Activated naive CD8-positive, alpha-beta T cell treated with anti-CD3 and anti-CD28 coated beads, Interleukin-2, amount 10 ng/mL, durations not matched to agents 7 days and 5 days (primary cell): Measurements from ENCODE around the gene B3GALT4. TPM values are rescaled to one million over a fixed set of nuclear protein-coding genes. Genes with fewer than 3 reads are reported as not detected.

Experiments
- ATAC-seq: fragments of 150-1000 bp; cut with Tn5 transposase; one replicate; pipeline ENCODE4 v1.10.0; 2021; ENCODE audit warnings: low read depth, moderate library complexity
- POLR2A ChIA-PET: fragments of 350-600 bp; sonication (Branson Sonifier 250); formaldehyde crosslinking; loops from one replicate; lab custom pipeline; 2021; ENCODE audit warnings: antibody characterized with exemption; lab: Charles Lee
- DNase-seq: peaks from one replicate; pipeline ENCODE4 v3.0.0; 2021
- H3K27ac Mint-ChIP-seq: one replicate; pipeline ENCODE4 v1.8.0; 2022; ENCODE audit warnings: mild to moderate bottlenecking, mixed read lengths
- H3K27me3 Mint-ChIP-seq: one replicate; pipeline ENCODE4 v1.8.0; 2022; ENCODE audit warnings: mild to moderate bottlenecking, moderate library complexity, mixed read lengths
- H3K36me3 Mint-ChIP-seq: one replicate; pipeline ENCODE4 v1.8.0; 2021; ENCODE audit warnings: mild to moderate bottlenecking, mixed read lengths
- H3K4me1 Mint-ChIP-seq: one replicate; pipeline ENCODE4 v1.8.0; 2021; ENCODE audit warnings: mixed read lengths
- H3K4me3 Mint-ChIP-seq: one replicate; pipeline ENCODE4 v1.8.0; 2022; ENCODE audit warnings: mild to moderate bottlenecking, moderate library complexity, mixed read lengths
- H3K9me3 Mint-ChIP-seq: one replicate; pipeline ENCODE4 v1.8.0; 2021; ENCODE audit warnings: mixed read lengths
- total RNA-seq, 2 experiments: library from RNA; stranded (reverse); gene quantifications; one replicate each; pipeline ENCODE4 v1.2.3, GENCODE V29; 2021

Gene B3GALT4
- total RNA-seq, 2 experiments from 2014 or later = 32.0 to 35.4 TPM

DNA sequence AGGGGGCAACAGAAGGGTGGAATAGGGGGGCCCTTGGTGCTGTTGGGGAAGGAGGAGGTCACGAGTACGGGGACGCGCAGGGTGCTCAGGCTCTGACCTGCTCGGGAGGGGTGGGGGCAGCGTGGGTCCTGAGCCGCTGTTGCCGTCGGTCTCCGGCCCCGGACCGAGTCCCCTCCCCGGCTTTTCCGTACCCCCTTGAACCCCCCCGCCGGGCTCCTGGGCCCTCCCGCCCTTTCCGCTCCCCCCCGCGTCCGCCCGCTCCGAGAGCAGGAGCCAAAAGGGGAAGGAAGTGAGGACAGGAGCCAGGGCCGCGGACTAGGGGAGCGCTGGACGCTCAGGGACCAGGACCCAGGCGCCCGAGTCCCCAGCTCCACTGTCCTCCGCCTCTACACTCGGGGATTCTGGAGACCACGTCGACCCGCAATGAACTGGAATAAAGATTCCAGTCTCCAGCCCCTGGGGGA, 21.9 kb downstream of the B3GALT4 start, which contains the start of gene RGL2:
Gene RGL2 (minus strand): TSS at position 170 of the 464 bp plus-strand sequence. CDS start 332 bp downstream, outside the sequence.
- peak within 1 kb of the TSS; percentile 99 for H3K4me3 Mint-ChIP-seq
- ATAC-seq (peak; percentile 48), DNase-seq (peak; percentile 77)
- POLR2A ChIA-PET = interaction anchor here (0.9 to 5.8 kb wide), 18 partner anchors 9 to 1109 kb away, joined by 3 to 69 read pairs (median 6); partner anchors contain the start of genes B3GALT4, PBX2, PFDN6 and PHF1
- H3K4me1 Mint-ChIP-seq = peaks cover 19% of the 10 kb centered on the region
- H3K27ac Mint-ChIP-seq = peak within 1 kb of the TSS; percentile 99
- no peaks in the 10 kb centered on the region for H3K9me3 Mint-ChIP-seq
- peaks cover 24% of the 10 kb centered on the region for H3K36me3 Mint-ChIP-seq
- no peaks in the 10 kb centered on the region for H3K27me3 Mint-ChIP-seq

DNA sequence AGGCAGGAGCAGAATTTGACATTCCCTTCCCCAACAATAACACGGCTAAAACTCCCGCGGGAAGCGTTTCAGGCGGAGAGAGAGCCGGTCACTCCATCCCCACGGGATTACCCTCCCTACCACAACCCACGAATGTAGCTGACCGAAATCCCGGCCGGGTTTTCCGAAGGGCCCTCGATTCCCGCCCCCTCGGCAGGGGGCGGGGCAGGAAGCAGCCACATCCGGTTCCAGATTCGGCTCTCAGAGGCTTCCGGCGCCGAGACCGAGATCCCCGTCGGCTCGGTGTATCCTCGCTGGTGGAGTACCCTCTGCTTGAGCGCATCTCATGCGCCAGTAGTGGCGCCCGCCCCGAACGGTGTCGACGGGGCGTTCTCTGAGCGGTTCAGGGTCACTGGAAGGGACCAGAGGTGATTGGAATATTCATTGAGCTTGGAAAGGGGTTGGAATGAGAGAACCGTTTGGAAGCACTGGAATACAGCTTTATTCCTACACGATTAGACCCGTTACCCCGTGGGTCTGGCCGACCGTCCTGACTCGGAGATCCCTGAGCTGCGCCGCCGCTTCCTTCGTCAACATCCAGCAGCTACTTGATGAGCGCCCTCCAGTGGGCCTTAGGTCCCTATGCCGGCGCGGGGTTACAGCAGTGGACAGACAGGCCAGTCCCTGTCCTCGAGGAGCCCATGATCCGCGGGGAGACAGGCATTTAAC, 22.5 kb downstream of the B3GALT4 start:
- POLR2A ChIA-PET = interaction anchor here (0.7 to 5.8 kb wide), 23 partner anchors 8 to 1109 kb away, joined by 3 to 69 read pairs (median 5); partner anchors contain the start of genes B3GALT4, PBX2, PFDN6 and PHF1
- no peaks in the 10 kb centered on the region for H3K27me3 Mint-ChIP-seq
- H3K4me1 Mint-ChIP-seq = peaks cover 20% of the 10 kb centered on the region
- ATAC-seq (peak; percentile 85), DNase-seq (peak; percentile 94)
- peak overlapping the region; percentile 99 for H3K27ac Mint-ChIP-seq
- H3K36me3 Mint-ChIP-seq = peaks cover 26% of the 10 kb centered on the region
- no peaks in the 10 kb centered on the region for H3K9me3 Mint-ChIP-seq
- peak overlapping the region; percentile 99 for H3K4me3 Mint-ChIP-seq

DNA sequence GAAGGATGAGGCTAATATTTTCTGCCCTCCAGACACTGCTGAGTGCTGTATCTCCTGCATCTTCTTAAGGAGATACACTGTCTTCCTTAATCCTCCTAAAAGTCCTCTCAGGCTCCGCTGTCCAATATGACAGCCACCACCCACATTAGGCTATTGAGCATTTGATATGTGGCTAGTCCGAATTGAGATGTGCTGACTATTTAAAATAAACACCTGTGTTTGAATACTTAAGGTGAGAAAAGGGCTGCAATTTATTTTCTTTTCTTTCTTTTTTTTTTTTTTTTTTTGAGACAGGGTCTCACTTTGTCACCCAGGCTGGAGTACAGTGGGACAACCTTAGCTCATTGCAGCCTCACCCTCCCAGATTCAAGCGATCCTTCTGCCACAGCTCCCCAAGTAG, 25.0 kb downstream of the B3GALT4 start:
- H3K9me3 Mint-ChIP-seq = no peaks in the 10 kb centered on the region
- peaks cover 32% of the 10 kb centered on the region for H3K4me1 Mint-ChIP-seq
- H3K4me3 Mint-ChIP-seq = no peak overlapping the region
- POLR2A ChIA-PET = interaction anchor here (0.6 to 5.8 kb wide), 8 partner anchors 9 to 79 kb away, joined by 4 to 44 read pairs (median 8); partner anchors contain the start of genes B3GALT4, PFDN6, RPS18 and TAPBP
- no peak for ATAC-seq
- H3K36me3 Mint-ChIP-seq = peaks cover 26% of the 10 kb centered on the region
- no peak overlapping the region for H3K27ac Mint-ChIP-seq
- H3K27me3 Mint-ChIP-seq = no peaks in the 10 kb centered on the region
- DNase-seq = no peak

DNA sequence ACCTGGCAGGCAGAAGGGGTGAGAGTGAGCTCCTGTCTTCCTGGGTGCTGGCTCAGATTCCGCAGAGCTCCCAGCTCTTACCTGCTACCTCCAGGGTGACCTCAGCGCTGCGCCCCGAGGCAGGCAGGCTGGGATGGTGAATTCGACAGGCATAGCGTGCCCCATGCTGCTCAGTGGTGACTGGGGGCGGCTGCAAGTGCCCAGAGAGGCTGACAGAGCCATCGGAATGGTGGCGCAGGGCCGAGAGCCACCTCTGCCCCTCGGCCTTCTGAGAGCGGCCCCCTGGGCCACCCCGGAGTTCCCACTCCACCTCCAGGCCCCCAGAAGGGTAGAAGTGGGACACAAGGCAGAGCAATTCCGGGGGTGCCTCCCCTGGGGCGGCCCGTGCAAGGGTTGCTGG, 27.3 kb downstream of the B3GALT4 start:
- peaks cover 33% of the 10 kb centered on the region for H3K4me1 Mint-ChIP-seq
- no peaks in the 10 kb centered on the region for H3K27me3 Mint-ChIP-seq
- no peak overlapping the region for H3K27ac Mint-ChIP-seq
- ATAC-seq (no peak), DNase-seq (no peak)
- no peak overlapping the region for H3K4me3 Mint-ChIP-seq
- no peaks in the 10 kb centered on the region for H3K9me3 Mint-ChIP-seq
- POLR2A ChIA-PET = interaction anchor here (1.3 kb wide), 1 partner anchor 27 kb away, joined by 3 read pairs; the partner anchor contains the start of gene B3GALT4
- peaks cover 27% of the 10 kb centered on the region for H3K36me3 Mint-ChIP-seq

DNA sequence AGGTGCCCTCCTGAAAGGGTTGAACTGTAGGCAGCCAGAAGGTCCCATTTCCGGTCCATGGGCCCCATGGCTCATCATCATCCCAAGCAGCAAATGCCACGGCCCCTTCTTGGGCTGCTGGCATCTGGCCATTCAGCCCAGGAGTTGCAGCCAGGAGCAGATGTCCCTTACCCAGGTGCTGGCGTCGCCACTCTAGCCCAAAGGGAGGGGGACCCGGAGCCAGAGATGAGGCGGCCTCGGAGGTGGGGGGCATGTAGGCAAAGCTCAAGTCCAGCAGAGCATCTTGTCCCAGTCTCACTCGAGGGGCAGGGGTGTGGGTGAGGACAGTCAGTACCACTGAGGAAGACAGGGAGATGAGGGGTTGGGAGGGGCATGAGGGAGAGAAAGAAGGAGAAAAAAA, 28.1 kb downstream of the B3GALT4 start:
- H3K4me1 Mint-ChIP-seq = peaks cover 28% of the 10 kb centered on the region
- no peaks in the 10 kb centered on the region for H3K9me3 Mint-ChIP-seq
- DNase-seq (no peak), ATAC-seq (no peak)
- H3K36me3 Mint-ChIP-seq = peaks cover 22% of the 10 kb centered on the region
- H3K27ac Mint-ChIP-seq = peak overlapping the region; percentile 38
- H3K27me3 Mint-ChIP-seq = no peaks in the 10 kb centered on the region
- POLR2A ChIA-PET = no interaction called here
- H3K4me3 Mint-ChIP-seq = no peak overlapping the region

DNA sequence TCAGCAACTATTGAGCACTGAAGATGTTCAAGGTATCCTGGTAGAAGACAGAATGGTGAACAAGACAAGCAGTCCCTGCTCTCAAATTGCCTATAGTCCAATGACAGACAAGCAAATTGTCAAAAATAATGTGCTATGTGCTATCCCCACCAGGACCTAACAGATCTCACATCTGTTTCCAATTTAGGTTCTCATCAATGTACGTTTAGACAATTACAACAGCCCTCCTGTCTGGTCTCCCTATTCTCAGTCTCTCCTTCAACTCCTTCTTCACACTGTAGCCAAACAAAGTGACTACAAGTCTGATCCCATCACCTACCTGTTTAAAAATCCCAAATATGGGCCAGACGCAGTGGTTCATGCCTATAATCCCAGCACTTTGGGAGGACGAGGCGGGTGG, 29.4 kb downstream of the B3GALT4 start:
- peaks cover 19% of the 10 kb centered on the region for H3K36me3 Mint-ChIP-seq
- H3K27ac Mint-ChIP-seq = peak overlapping the region; percentile 26
- H3K4me1 Mint-ChIP-seq = peaks cover 26% of the 10 kb centered on the region
- ATAC-seq (no peak), DNase-seq (no peak)
- no peaks in the 10 kb centered on the region for H3K27me3 Mint-ChIP-seq
- H3K9me3 Mint-ChIP-seq = no peaks in the 10 kb centered on the region
- H3K4me3 Mint-ChIP-seq = no peak overlapping the region
- POLR2A ChIA-PET = no interaction called here

DNA sequence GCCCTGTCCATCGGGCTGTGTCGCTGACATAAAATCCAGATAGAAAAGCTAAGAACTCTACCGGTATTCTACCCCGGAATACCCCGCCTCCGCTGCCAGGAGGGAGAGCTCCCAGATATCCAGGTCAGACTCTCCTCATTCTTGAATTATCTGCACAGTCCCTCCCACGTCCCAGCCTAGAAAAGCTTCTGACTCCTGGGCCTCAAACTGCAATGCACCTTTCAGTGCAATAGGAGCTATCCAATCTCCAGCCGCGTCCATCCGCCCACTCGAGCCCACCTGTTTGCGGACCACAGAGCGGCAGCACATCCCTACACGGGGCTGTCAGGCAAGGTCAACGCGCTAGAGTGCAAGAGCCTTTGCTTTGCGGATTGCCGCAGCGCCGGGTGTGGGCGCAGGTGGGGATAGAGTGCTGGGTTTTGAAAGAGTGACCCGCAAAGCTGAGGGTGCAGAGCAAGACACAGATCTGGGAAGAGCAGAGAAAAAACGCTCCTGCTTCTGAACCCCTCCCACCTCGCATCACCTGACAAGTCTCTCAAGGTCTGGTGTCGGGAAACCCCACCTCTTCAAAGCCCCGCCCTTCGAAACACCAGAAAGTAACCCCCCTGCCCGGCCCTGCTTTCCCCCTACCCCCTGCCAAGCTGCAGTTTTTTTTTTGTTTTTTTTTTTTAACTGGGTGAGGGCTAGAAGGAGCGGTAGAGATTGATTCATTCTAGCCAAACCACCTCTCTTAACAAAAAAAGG, 35.6 kb downstream of the B3GALT4 start:
- no peaks in the 10 kb centered on the region for H3K27me3 Mint-ChIP-seq
- no peaks in the 10 kb centered on the region for H3K9me3 Mint-ChIP-seq
- ATAC-seq = peak; percentile 34
- H3K27ac Mint-ChIP-seq = peak overlapping the region; percentile 97
- peaks cover 38% of the 10 kb centered on the region for H3K4me1 Mint-ChIP-seq
- peaks cover 36% of the 10 kb centered on the region for H3K36me3 Mint-ChIP-seq
- peak; percentile 71 for DNase-seq
- H3K4me3 Mint-ChIP-seq = peak overlapping the region; percentile 98
- POLR2A ChIA-PET = interaction anchor here (0.5 to 2.8 kb wide), 15 partner anchors 13 to 341 kb away, joined by 3 to 62 read pairs (median 3); partner anchors contain the start of genes B3GALT4, BAK1, CUTA and PFDN6

DNA sequence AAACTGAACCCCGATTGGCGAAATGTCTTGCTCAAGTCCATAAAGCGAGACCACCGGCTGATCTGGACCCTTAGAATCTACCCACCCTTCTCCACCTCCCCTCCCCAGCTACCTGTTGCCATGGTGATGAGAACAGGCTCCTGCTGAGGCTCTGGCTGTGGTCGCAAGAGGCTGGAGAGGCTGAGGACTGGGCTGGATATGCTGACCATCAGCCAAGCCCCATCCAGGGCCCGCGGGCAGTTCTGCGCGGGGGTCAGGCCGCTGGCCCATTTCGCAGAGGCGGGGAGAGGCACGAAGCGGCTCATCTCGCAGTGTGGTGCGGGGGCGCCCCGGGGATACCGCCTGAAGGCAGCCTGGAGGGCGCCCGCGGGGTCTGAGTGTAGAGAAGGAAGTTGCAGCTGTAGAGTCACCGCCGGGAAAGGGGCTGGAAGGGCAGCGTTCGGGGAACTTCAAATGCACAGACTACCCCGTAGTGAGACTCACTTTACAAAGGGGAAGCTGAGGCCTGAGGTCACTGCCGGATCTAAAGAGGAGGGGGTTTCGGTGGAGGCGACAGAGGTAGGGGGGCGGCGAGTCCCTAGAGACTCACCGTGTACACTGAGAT, 36.3 kb downstream of the B3GALT4 start:
- ATAC-seq (peak; percentile 2), DNase-seq (peak; percentile 68)
- Mint-ChIP-seq H3K27ac (peak overlapping the region; percentile 97), H3K27me3 (no peaks in the 10 kb centered on the region), H3K4me3 (peak overlapping the region; percentile 98), H3K36me3 (peaks cover 36% of the 10 kb centered on the region), H3K9me3 (no peaks in the 10 kb centered on the region), H3K4me1 (peaks cover 40% of the 10 kb centered on the region)
- POLR2A ChIA-PET = interaction anchor here (0.6 to 2.8 kb wide), 15 partner anchors 12 to 341 kb away, joined by 3 to 62 read pairs (median 5); partner anchors contain the start of genes B3GALT4, BAK1, CUTA and PFDN6

DNA sequence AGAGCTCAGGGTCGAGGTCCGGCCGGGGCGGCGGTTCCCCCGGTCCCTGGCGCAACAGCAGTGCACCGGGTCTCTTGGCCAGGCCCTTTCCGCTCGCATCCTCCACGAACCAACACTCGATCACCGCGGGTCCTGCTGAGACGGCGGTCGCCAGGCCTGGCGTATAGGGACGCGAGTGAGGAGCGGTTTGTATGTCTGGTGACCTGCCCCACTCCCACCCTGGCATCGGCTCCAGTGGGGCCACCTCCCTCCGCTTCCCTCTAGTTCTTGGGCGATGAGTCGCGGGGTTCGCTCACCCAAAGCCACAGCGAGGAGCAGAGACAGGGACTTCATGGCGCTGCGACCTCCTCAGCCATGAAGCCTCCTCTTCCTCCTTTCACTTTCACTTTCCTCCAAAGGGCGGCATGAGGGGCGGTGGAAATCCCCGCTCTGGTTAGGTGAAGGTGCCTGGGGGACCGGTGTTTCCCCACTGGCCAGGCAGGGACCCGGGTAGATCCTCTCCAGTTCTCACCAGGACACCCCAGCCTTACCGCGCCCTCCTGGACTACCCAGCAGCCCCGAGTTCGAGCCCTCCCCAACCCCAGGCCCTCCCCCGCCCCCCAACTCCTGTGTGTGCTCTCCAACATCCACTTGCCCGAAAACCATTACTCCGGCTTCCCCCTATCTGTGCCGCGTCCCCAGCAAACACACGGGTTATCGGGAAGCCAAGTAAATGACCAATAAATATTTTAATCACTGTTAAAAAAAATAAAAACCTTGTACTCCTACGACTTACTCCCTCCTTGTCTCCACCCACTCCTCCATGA, 37.0 kb downstream of the B3GALT4 start, which contains the start of gene TAPBP:
Gene TAPBP (minus strand): TSS at position 370 of the 806 bp plus-strand sequence. CDS start 37 bp downstream, at position 333.
- no peaks in the 10 kb centered on the region for H3K9me3 Mint-ChIP-seq
- POLR2A ChIA-PET = interaction anchor here (0.6 to 2.8 kb wide), 16 partner anchors 11 to 342 kb away, joined by 3 to 62 read pairs (median 4); partner anchors contain the start of genes B3GALT4, BAK1, CUTA and PFDN6
- H3K4me1 Mint-ChIP-seq = peaks cover 43% of the 10 kb centered on the region
- DNase-seq (peak; percentile 82), ATAC-seq (peak; percentile 51)
- H3K36me3 Mint-ChIP-seq = peaks cover 38% of the 10 kb centered on the region
- peak within 1 kb of the TSS; percentile 98 for H3K4me3 Mint-ChIP-seq
- H3K27ac Mint-ChIP-seq = peak within 1 kb of the TSS; percentile 97
- no peaks in the 10 kb centered on the region for H3K27me3 Mint-ChIP-seq

DNA sequence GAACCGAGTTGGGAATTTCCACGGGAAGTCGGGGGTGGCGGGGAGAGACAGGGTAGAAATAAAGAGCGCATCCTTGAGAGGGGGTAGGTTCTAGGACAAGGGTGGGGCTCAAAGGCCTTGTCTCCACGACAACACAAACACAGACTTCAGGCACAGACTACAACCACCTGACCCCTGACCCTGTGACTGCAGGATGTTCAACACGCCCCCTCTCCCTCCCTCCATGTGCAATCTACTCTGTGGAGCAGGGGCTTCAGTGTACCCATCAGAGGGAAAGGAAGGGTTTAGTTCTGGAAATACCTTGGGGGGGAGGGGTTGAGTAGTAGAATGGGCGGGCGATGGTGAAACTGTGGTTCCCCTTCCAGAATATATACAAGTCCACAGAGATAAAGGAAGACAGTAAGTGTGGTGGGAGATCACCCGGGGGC, 37.6 kb downstream of the B3GALT4 start:
- ATAC-seq (peak; percentile 13), DNase-seq (peak; percentile 61)
- POLR2A ChIA-PET = interaction anchor here (1.2 to 2.5 kb wide), 2 partner anchors 30 to 37 kb away, joined by 4 to 20 read pairs; partner anchors contain the start of gene B3GALT4
- H3K27ac Mint-ChIP-seq = peak overlapping the region; percentile 97
- peaks cover 42% of the 10 kb centered on the region for H3K36me3 Mint-ChIP-seq
- peak overlapping the region; percentile 98 for H3K4me3 Mint-ChIP-seq
- H3K9me3 Mint-ChIP-seq = no peaks in the 10 kb centered on the region
- H3K4me1 Mint-ChIP-seq = peaks cover 47% of the 10 kb centered on the region
- H3K27me3 Mint-ChIP-seq = no peaks in the 10 kb centered on the region

DNA sequence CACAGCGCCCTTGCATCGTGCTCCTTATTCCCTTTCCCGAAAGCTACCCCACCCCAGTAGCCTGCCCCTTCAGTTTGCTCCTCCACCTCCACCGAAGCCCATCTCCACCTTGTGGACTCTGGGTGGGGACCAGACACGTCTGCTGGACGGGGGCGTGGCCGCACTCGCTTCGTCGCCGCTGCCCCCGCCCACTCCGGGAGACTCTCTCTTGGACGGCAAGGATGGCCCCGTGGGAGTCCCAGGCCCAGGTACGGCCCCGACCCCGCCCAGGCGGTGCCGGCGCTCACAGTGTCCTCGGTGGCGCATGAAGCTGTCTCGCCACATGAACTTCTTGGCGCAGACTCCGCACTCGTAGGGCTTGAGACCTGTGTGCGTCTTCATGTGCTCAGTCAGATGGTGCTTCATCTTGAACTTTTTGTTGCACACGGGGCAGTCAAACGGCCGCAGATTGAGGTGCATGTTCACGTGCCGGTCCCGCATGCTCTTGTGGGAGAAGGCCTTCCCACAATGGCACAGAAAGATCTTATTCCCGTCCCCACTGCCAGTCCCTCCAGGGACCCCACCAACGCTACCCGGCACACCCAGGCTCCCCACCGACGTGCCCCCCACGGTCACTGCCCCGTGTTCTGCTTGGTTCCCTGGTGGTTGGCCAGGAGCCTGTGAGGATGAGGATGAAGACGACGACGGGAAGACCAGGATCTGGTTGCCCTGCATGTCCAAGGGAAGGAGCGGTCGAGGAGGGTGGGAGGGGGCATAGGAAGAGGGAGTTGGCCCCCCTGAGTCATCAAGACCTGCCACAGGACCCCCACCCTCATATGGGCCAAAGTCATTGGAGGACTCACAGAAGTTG, 38.2 kb downstream of the B3GALT4 start:
- Mint-ChIP-seq H3K9me3 (no peaks in the 10 kb centered on the region), H3K36me3 (peaks cover 48% of the 10 kb centered on the region), H3K4me1 (peaks cover 53% of the 10 kb centered on the region), H3K27ac (peak overlapping the region; percentile 97), H3K27me3 (no peaks in the 10 kb centered on the region), H3K4me3 (peak overlapping the region; percentile 98)
- DNase-seq (no peak), ATAC-seq (no peak)
- POLR2A ChIA-PET = interaction anchor here (1.2 kb wide), 1 partner anchor 29 kb away, joined by 4 read pairs; no protein-coding TSS in a partner anchor
